ENCODE results near the gene HSPA5.
"Not testable (repeated sequence)": the region's sequence is repeated elsewhere in the genome, so short reads cannot be mapped to it uniquely, and the experiment has no call there.

Gene HSPA5

GRCh38 chr9:125241000-125241862 lies at the start of gene HSPA5:
Gene HSPA5, minus strand, starts transcription at chr9:125241343. Its CDS starts 217 bp downstream, at chr9:125241126.
- peak; percentile 100 for DNase-seq

GRCh38 chr9:125286935-125287433 lies 45.8 kb upstream of the HSPA5 start:
- DNase-seq: not testable (repeated sequence)

GRCh38 chr9:125284855-125285254 lies 43.7 kb upstream of the HSPA5 start:
- no peak for DNase-seq

- no peak for DNase-seq
Observed at GRCh38 chr9:125280945-125281344, 39.8 kb upstream of the HSPA5 start.

GRCh38 chr9:125277411-125277810 lies 36.3 kb upstream of the HSPA5 start:
- DNase-seq: no peak

GRCh38 chr9:125276771-125277170 lies 35.6 kb upstream of the HSPA5 start:
- no peak for DNase-seq

- no peak for DNase-seq
Observed at GRCh38 chr9:125272697-125273096, 31.6 kb upstream of the HSPA5 start.

- no peak for DNase-seq
Observed at GRCh38 chr9:125271081-125271480, 29.9 kb upstream of the HSPA5 start.

- no peak for DNase-seq
Observed at GRCh38 chr9:125269014-125269397, 27.9 kb upstream of the HSPA5 start.

- no peak for DNase-seq
Observed at GRCh38 chr9:125268394-125269013, 27.4 kb upstream of the HSPA5 start.

- DNase-seq: not testable (repeated sequence)
Observed at GRCh38 chr9:125264068-125264467, 22.9 kb upstream of the HSPA5 start.

GRCh38 chr9:125262294-125262991 lies 21.3 kb upstream of the HSPA5 start:
- DNase-seq: peak; percentile 29

- peak; percentile 94 for DNase-seq
Observed at GRCh38 chr9:125261501-125262293, 20.6 kb upstream of the HSPA5 start, which contains the start of gene GAPVD1. Gene GAPVD1, plus strand, starts transcription at chr9:125261826. Its CDS starts 37,096 bp downstream, at chr9:125298922.

GRCh38 chr9:125260561-125260960 lies 19.4 kb upstream of the HSPA5 start:
- DNase-seq: no peak

- no peak for DNase-seq
Observed at GRCh38 chr9:125258832-125259534, 17.8 kb upstream of the HSPA5 start.

- DNase-seq: no peak
Observed at GRCh38 chr9:125258160-125258785, 17.1 kb upstream of the HSPA5 start.

GRCh38 chr9:125255781-125256391 lies 14.7 kb upstream of the HSPA5 start:
- no peak for DNase-seq

GRCh38 chr9:125254231-125254630 lies 13.1 kb upstream of the HSPA5 start:
- DNase-seq: no peak

- no peak for DNase-seq
Observed at GRCh38 chr9:125246261-125246667, 5.1 kb upstream of the HSPA5 start.

GRCh38 chr9:125243792-125244260 lies 2.7 kb upstream of the HSPA5 start:
- DNase-seq: no peak
